ENCODE results near the gene CENPP.

The CENPP gene

GRCh38 chr9:92385001-92385400, 59.2 kb downstream of the CENPP start:
- no peak for TF ChIP-seq CTCF (conservative IDR thresholded peaks at IDR 0.05; ENCODE audit: low read depth, low read length)
- DNase-seq (ENCODE audit: low read depth) = no peak
- no peak overlapping the region for H3K4me3 ChIP-seq (ENCODE audit: low read length)

DNA sequence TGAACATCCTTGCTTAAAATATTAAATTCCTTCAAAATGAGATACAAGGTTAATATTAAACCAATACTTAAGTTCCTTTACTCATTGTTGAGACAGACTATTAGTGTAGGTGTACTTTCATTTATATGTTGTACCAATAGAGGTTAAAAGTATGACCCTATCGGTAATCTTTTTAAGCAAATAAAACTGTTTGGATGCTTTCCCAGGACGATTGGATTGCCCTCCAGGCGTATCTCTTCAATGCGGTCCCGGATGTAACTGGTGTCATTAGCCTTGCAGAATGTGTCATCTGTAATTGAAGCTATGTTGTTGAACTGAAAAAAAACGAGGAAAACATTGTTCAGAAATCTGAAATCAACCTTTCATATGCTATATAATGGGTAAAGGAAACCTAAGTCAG, 59.7 kb downstream of the CENPP start:
- no peak for TF ChIP-seq CTCF (conservative IDR thresholded peaks at IDR 0.05; ENCODE audit: low read depth, low read length)
- DNase-seq (ENCODE audit: low read depth) = no peak
- no peak overlapping the region for H3K4me3 ChIP-seq (ENCODE audit: low read length)

DNA sequence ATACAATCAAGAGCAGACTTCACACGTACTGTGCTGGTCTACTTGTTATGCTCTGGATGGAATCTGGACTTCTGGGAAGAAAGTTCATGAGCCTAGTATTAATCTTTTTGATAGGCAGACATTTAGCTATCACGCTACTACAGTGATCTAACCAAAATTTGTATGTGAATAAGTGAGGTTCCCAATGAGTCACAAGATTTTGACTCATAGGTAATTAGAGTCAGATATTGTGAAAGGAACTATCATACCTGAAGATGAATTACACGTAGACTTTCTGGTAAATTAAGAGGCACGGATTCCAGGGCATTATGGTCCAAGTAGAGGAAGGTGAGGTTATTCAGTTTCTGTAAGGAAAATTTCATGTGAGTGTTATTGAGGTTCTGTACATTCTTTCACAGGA, 60.2 kb downstream of the CENPP start:
- no peak overlapping the region for H3K4me3 ChIP-seq (ENCODE audit: low read length)
- DNase-seq (ENCODE audit: low read depth) = no peak

DNA sequence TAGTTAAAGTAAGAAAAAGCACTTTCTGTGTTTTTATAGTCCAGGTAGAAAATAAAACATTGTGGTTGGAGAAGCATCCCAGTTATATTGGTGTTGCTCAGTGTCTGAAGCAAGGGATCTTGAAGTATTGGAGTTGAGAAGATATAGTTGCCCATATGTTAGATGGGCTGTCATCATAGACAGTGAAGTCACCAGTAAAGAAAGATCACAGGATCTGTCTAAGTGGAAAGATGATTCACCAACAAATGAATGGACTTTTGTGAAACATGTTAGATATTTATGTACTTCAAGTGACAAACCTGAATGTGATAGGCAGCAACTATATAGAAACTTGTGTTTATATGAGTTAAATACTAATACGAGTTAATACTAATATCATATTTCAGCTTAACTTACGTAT, 66.9 kb downstream of the CENPP start:
- no peak for TF ChIP-seq CTCF (conservative IDR thresholded peaks at IDR 0.05; ENCODE audit: low read depth, low read length)
- no peak for DNase-seq (ENCODE audit: low read depth)
- H3K4me3 ChIP-seq (ENCODE audit: low read length) = no peak overlapping the region

More for the DNA sequence above, 60.2 kb downstream of the CENPP start:
- no peak for TF ChIP-seq CTCF (conservative IDR thresholded peaks at IDR 0.05; ENCODE audit: low read depth, low read length)

- TF ChIP-seq CTCF (conservative IDR thresholded peaks at IDR 0.05; ENCODE audit: low read depth, low read length) = no peak
- no peak overlapping the region for H3K4me3 ChIP-seq (ENCODE audit: low read length)
- DNase-seq (ENCODE audit: low read depth) = no peak
Measured at GRCh38 chr9:92393686-92394085, 67.9 kb downstream of the CENPP start.

DNA sequence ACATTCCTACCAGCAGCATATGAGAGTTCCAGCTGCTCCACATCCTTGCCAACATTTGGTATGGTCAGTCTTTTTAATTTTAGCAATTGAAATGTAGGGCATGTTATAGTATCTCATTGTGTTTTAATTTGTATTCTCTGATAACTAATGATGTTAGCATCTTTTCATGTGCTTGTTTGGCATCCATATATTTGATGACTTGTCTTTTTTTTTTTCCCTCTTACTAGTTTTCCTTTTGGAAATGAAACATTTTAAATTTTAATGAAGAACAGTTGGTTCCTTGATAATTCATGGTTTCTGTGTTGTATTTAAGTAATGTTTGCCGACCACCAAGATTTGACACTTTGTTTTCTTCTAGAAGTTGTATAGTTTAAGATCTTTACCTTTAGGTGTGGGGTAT, 69.9 kb downstream of the CENPP start:
- no peak for DNase-seq (ENCODE audit: low read depth)
- TF ChIP-seq CTCF (conservative IDR thresholded peaks at IDR 0.05; ENCODE audit: low read depth, low read length) = no peak
- no peak overlapping the region for H3K4me3 ChIP-seq (ENCODE audit: low read length)

DNA sequence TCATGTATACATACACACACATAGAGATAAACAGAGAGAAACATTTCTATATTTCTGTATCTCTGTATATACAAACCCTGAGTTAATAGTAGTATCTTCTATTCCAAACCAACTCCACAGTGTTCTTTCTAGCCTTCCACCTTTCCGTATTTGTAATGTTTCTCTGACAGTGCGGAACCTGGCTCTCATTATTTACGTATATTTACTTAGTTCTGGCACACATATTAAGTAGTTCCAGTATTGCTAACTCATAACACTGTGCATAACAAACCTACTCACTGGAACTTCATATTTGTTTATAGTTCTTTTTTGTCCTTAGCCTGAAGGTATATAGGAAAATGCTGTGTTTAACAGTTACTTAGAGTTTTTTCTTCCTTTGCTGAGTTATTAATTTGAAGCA, 72.1 kb downstream of the CENPP start:
- no peak for TF ChIP-seq CTCF (conservative IDR thresholded peaks at IDR 0.05; ENCODE audit: low read depth, low read length)
- DNase-seq (ENCODE audit: low read depth) = no peak
- no peak overlapping the region for H3K4me3 ChIP-seq (ENCODE audit: low read length)

All from retinal pigment epithelial cell (primary cell).